Measurements from ENCODE around the gene TNK1.

GRCh38 chr17:7370853-7371252 is 10.0 kb upstream of the TNK1 start:
- TF ChIP-seq CTCF (IDR thresholded peaks at IDR 0.05) (no peak), EP300 (IDR thresholded peaks at IDR 0.05) (no peak), POLR2A (IDR thresholded peaks at IDR 0.05) (no peak)

Data from suprapubic skin (tissue), 3 donors.